Neural cell (in vitro differentiated cells): ENCODE results near the gene ITM2C. TPM values are rescaled to one million over a fixed set of nuclear protein-coding genes. Genes with fewer than 3 reads are reported as not detected.

ENCODE experiments used
- H2AFZ ChIP-seq: fragments of 200-600, 300-800 bp; sonication (generic), shearing (Covaris generic); 2 replicates; pipeline ENCODE4 v1.6.0; 2014; ENCODE audit warnings: low read depth, mild to moderate bottlenecking, antibody characterized with exemption, low read length, moderate library complexity
- H3F3A ChIP-seq: fragments of 200-600 bp; shearing (Covaris generic); 2 replicates; pipeline ENCODE4 v1.6.1; 2016; ENCODE audit warnings: mild to moderate bottlenecking, moderate library complexity, mixed read lengths, antibody characterized with exemption, low read length; ENCODE audit not compliant: insufficient read depth, poor library complexity, severe bottlenecking
- H3K27ac ChIP-seq: fragments of 200-600, 300-800 bp; sonication (generic), shearing (Covaris generic); 2 replicates; pipeline ENCODE4 v1.5.1; 2014; ENCODE audit warnings: mild to moderate bottlenecking, low read length, moderate library complexity
- H3K27me3 ChIP-seq: fragments of 300-800, 200-600 bp; sonication (generic), shearing (Covaris generic); 2 replicates; pipeline ENCODE4 v1.6.0; 2014; ENCODE audit warnings: mild to moderate bottlenecking, low read depth, low read length, moderate library complexity; ENCODE audit not compliant: insufficient read depth
- H3K36me3 ChIP-seq: fragments of 300-800, 200-600 bp; sonication (generic), shearing (Covaris generic); 2 replicates; pipeline ENCODE4 v1.5.1; 2014; ENCODE audit warnings: mild to moderate bottlenecking, antibody characterized with exemption, low read length, moderate library complexity; ENCODE audit not compliant: insufficient read depth
- H3K4me2 ChIP-seq: fragments of 300-800, 200-600 bp; sonication (generic), shearing (Covaris generic); 2 replicates; pipeline ENCODE4 v1.6.0; 2014; ENCODE audit warnings: mild to moderate bottlenecking, low read length
- H3K4me3 ChIP-seq: fragments of 300-800, 200-600 bp; sonication (generic), shearing (Covaris generic); 2 replicates; pipeline ENCODE4 v1.5.1; 2014; ENCODE audit warnings: mild to moderate bottlenecking, low read length, moderate library complexity
- H3K79me2 ChIP-seq: fragments of 200-600 bp; shearing (Covaris generic); replicated peaks from 2 replicates; pipeline ENCODE4 v1.6.0; 2014; ENCODE audit warnings: mild to moderate bottlenecking, low read length, moderate library complexity; ENCODE audit not compliant: insufficient read depth
- H3K9ac ChIP-seq: fragments of 300-800, 200-600 bp; sonication (generic), shearing (Covaris generic); 2 replicates; pipeline ENCODE4 v1.6.1; 2016; ENCODE audit warnings: mild to moderate bottlenecking, low read length, mixed read lengths
- H3K9me2 ChIP-seq: fragments of 200-600 bp; shearing (Covaris generic); 2 replicates; pipeline ENCODE4 v1.6.1; 2016; ENCODE audit warnings: mild to moderate bottlenecking, low read length, mixed read lengths; ENCODE audit not compliant: insufficient read depth
- H3K9me3 ChIP-seq: fragments of 200-600, 300-800 bp; sonication (generic), shearing (Covaris generic); 2 replicates; pipeline ENCODE4 v1.6.1; 2016; ENCODE audit warnings: mild to moderate bottlenecking, mixed run types, low read length, moderate library complexity, mixed read lengths
- H4K20me1 ChIP-seq: fragments of 200-600 bp; shearing (Covaris generic); 2 replicates; pipeline ENCODE4 v1.6.1; 2016; ENCODE audit warnings: mild to moderate bottlenecking, mixed run types; ENCODE audit not compliant: insufficient read depth
- EP300 ChIP-seq: fragments of 450-650 bp; conservative IDR thresholded peaks from 2 replicates; pipeline ENCODE4 v1.6.1; 2014; ENCODE audit warnings: antibody characterized with exemption, mild to moderate bottlenecking, moderate library complexity; ENCODE audit not compliant: poor library complexity, severe bottlenecking
- EZH2 ChIP-seq: fragments of 200-600, 300-800 bp; shearing (Covaris generic), sonication (generic); IDR thresholded peaks from 2 replicates; pipeline ENCODE4 v1.6.1; 2014; ENCODE audit warnings: antibody characterized with exemption, low read length, borderline replicate concordance, mild to moderate bottlenecking; ENCODE audit not compliant: insufficient read depth, poor library complexity, severe bottlenecking
- MXI1 ChIP-seq: fragments of 450-650 bp; conservative IDR thresholded peaks from 2 replicates; pipeline ENCODE4 v1.6.1; 2014; ENCODE audit warnings: antibody characterized with exemption, mild to moderate bottlenecking; ENCODE audit not compliant: poor library complexity, severe bottlenecking
- POLR2AphosphoS5 ChIP-seq: IDR thresholded peaks from 2 replicates; pipeline ENCODE4 v1.6.1; 2012
- RAD21 ChIP-seq: fragments of 450-650 bp; conservative IDR thresholded peaks from 2 replicates; pipeline ENCODE4 v1.6.1; 2014; ENCODE audit warnings: antibody characterized with exemption, mild to moderate bottlenecking, moderate library complexity
- SMC3 ChIP-seq: fragments of 450-650 bp; conservative IDR thresholded peaks from 2 replicates; pipeline ENCODE4 v1.6.1; 2014; ENCODE audit warnings: antibody characterized with exemption, mild to moderate bottlenecking, moderate library complexity; ENCODE audit not compliant: poor library complexity
- TAF1 ChIP-seq: IDR thresholded peaks from 2 replicates; pipeline ENCODE4 v1.6.1; 2012; ENCODE audit warnings: low read depth
- polyA plus RNA-seq: library from polyadenylated mRNA; depleted of rRNA; stranded (reverse); fragments of >200 nt; gene quantifications from 2 replicates; pipeline ENCODE4 v1.2.3, GENCODE V29; 2014
- TF ChIP-seq, protein P1 (sequence below): fragments of 450-650 bp; IDR thresholded peaks from 2 replicates; pipeline ENCODE4 v1.5.1; 2014; ENCODE audit warnings: antibody characterized with exemption, mild to moderate bottlenecking, moderate library complexity; ENCODE audit not compliant: poor library complexity, severe bottlenecking
- TF ChIP-seq, protein P2 (sequence below): IDR thresholded peaks from 2 replicates; pipeline ENCODE4 v1.6.1; 2012; ENCODE audit warnings: borderline replicate concordance

ITM2C gene
- polyA plus RNA-seq, 1 donor from 2014 or later = 186 TPM

DNA sequence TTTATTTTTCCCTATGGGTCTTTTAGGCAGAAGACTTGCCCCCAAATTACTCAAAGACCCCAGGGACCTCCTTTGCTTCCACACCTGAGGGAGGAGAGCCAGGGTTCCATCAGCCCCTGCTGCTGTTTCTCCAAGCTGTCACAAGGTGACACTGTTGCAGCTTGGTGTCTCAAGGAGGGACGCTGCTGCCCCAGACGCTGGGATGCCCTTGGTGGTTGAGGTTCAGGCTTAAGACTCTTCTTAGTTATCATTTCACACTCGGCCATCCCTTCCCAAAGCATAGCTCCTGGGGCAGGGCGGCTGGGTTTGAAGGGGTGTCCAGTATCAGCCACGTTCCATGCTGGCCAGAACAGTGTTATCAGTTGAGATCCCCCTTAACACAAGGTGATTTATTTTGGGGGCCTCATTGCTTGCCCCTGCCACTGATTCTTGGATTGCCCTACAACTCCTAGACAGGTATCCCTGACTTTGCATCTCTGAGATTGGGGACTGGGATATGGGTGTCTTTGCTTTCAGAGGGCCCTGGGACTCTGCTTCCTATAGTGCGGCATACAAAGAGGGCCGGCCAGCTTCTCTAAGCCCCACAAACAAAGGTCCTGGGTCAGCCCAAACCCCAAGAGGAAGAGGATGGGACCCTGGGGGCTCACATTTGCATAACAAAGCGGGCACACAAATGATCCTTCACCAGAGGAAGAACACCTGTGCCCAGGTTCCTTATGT, 37.6 kb downstream of the ITM2C start:
- H3F3A ChIP-seq = no peaks in the 10 kb centered on the region
- H3K4me2 ChIP-seq = no peak overlapping the region
- H3K27ac ChIP-seq = no peak overlapping the region
- no peaks in the 10 kb centered on the region for H3K79me2 ChIP-seq
- H3K9me2 ChIP-seq = no peaks in the 10 kb centered on the region
- H3K4me3 ChIP-seq = no peak overlapping the region
- H2AFZ ChIP-seq = no peak overlapping the region
- H3K27me3 ChIP-seq = no peaks in the 10 kb centered on the region
- H3K9ac ChIP-seq = no peak overlapping the region
- no peaks in the 10 kb centered on the region for H3K36me3 ChIP-seq
- no peaks in the 10 kb centered on the region for H3K9me3 ChIP-seq
- H4K20me1 ChIP-seq = no peaks in the 10 kb centered on the region
- TF ChIP-seq, protein P1, sequence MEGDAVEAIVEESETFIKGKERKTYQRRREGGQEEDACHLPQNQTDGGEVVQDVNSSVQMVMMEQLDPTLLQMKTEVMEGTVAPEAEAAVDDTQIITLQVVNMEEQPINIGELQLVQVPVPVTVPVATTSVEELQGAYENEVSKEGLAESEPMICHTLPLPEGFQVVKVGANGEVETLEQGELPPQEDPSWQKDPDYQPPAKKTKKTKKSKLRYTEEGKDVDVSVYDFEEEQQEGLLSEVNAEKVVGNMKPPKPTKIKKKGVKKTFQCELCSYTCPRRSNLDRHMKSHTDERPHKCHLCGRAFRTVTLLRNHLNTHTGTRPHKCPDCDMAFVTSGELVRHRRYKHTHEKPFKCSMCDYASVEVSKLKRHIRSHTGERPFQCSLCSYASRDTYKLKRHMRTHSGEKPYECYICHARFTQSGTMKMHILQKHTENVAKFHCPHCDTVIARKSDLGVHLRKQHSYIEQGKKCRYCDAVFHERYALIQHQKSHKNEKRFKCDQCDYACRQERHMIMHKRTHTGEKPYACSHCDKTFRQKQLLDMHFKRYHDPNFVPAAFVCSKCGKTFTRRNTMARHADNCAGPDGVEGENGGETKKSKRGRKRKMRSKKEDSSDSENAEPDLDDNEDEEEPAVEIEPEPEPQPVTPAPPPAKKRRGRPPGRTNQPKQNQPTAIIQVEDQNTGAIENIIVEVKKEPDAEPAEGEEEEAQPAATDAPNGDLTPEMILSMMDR = peak; percentile 68
- TF ChIP-seq TAF1 (no peak), SMC3 (peak; percentile 67), EP300 (no peak), EZH2 (no peak), MXI1 (no peak), POLR2AphosphoS5 (no peak), RAD21 (peak; percentile 69)
- TF ChIP-seq, protein P2, sequence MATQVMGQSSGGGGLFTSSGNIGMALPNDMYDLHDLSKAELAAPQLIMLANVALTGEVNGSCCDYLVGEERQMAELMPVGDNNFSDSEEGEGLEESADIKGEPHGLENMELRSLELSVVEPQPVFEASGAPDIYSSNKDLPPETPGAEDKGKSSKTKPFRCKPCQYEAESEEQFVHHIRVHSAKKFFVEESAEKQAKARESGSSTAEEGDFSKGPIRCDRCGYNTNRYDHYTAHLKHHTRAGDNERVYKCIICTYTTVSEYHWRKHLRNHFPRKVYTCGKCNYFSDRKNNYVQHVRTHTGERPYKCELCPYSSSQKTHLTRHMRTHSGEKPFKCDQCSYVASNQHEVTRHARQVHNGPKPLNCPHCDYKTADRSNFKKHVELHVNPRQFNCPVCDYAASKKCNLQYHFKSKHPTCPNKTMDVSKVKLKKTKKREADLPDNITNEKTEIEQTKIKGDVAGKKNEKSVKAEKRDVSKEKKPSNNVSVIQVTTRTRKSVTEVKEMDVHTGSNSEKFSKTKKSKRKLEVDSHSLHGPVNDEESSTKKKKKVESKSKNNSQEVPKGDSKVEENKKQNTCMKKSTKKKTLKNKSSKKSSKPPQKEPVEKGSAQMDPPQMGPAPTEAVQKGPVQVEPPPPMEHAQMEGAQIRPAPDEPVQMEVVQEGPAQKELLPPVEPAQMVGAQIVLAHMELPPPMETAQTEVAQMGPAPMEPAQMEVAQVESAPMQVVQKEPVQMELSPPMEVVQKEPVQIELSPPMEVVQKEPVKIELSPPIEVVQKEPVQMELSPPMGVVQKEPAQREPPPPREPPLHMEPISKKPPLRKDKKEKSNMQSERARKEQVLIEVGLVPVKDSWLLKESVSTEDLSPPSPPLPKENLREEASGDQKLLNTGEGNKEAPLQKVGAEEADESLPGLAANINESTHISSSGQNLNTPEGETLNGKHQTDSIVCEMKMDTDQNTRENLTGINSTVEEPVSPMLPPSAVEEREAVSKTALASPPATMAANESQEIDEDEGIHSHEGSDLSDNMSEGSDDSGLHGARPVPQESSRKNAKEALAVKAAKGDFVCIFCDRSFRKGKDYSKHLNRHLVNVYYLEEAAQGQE = no peak

DNA sequence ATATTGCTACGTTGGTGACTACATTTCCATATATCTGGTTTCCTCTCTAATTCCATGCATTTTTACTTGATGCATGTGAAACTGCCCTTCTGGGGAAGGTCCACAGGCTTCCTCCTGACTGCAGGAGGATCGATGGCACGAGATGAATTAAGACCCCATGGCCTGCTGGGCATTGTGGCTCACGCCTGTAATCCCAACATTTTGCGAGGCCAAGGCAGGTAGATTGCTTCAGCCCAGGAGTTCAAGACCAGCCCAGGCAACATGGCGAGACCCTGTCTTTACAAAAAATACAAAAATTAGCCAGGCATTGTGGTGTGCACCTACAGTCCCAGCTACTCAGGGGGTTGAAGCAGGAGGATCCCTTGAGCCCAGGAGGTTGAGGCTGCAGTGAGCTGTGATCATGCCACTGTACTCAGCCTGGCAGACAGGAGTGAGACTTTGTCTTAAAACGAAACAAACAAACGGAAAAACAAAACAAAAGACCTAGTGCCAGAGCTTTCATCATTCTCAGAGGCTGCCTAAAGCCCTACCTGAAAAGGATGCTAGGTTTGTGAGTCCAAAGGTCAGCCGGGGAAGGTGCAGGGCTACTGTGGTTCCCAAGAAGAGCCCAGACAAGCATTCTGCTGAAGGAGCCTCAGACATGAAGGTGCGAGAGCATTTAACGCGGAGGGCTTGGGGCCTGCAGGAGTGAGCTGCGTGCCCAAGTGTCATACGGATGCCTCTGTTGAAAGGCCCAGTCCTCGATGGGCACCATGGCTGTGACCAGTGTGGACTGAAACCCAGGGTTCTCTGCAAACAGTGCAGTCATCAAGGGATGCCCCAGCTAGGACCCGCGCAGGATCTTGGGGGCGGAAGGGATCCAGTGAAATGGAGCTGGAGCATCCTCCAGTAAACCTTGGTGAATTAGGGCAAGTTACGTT, 38.7 kb downstream of the ITM2C start:
- no peak overlapping the region for H3K4me3 ChIP-seq
- TF ChIP-seq POLR2AphosphoS5 (no peak), EZH2 (no peak), SMC3 (no peak), MXI1 (no peak), RAD21 (no peak), TAF1 (no peak), EP300 (no peak)
- TF ChIP-seq, protein P1 = no peak
- TF ChIP-seq, protein P2 = no peak
- no peaks in the 10 kb centered on the region for H3K79me2 ChIP-seq
- no peaks in the 10 kb centered on the region for H3F3A ChIP-seq
- no peak overlapping the region for H3K27ac ChIP-seq
- H3K36me3 ChIP-seq = no peaks in the 10 kb centered on the region
- H4K20me1 ChIP-seq = no peaks in the 10 kb centered on the region
- H3K4me2 ChIP-seq = no peak overlapping the region
- H3K9ac ChIP-seq = no peak overlapping the region
- H3K9me3 ChIP-seq = no peaks in the 10 kb centered on the region
- H3K9me2 ChIP-seq = no peaks in the 10 kb centered on the region
- H2AFZ ChIP-seq = no peak overlapping the region
- no peaks in the 10 kb centered on the region for H3K27me3 ChIP-seq
